ENCODE measurements around the gene FCRLB.
A peak's percentile ranks its signal among the peaks of the same experiment; 100 is the strongest.

FCRLB gene

DNA sequence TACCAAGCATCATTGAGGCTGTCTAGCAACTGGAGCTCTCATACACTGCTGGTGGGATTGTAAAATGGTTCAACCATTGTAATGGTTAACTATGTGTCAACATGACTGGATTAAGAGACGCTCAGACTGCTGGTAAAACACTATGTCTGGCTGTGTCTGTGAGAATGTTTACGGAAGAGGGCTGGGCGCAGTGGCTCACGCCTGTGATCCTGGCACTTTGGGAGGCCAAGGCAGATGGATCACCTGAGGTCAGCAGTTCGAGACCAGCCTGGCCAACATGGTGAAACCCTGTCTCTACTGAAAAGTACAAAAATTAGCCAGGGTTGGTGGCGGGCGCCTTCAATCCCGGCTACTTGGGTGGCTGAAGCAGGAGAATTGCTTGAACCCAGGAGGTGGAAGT, 19.1 kb upstream of the FCRLB start:
- H2AFZ ChIP-seq (ENCODE audit: low read length) = no peak overlapping the region

DNA sequence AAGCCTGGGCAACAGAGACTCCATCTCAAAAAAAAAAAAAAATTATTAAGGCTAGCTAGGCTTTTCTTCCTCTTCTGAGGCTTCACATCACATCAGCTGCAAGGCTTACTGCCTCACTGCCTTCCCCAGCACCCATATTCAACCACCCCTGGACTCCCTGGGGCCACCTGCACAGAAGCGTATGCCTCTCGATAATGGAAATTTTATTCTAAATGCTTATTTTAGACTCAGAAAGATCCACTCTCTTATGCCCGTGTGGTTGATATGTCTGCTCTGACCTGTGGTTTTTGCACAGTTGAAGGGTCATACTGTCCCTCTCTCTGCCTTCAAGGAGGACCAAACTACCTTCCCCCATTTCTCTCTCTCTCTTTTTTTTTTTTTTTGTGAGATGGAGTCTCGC, 15.8 kb upstream of the FCRLB start:
- TF ChIP-seq, protein P1, sequence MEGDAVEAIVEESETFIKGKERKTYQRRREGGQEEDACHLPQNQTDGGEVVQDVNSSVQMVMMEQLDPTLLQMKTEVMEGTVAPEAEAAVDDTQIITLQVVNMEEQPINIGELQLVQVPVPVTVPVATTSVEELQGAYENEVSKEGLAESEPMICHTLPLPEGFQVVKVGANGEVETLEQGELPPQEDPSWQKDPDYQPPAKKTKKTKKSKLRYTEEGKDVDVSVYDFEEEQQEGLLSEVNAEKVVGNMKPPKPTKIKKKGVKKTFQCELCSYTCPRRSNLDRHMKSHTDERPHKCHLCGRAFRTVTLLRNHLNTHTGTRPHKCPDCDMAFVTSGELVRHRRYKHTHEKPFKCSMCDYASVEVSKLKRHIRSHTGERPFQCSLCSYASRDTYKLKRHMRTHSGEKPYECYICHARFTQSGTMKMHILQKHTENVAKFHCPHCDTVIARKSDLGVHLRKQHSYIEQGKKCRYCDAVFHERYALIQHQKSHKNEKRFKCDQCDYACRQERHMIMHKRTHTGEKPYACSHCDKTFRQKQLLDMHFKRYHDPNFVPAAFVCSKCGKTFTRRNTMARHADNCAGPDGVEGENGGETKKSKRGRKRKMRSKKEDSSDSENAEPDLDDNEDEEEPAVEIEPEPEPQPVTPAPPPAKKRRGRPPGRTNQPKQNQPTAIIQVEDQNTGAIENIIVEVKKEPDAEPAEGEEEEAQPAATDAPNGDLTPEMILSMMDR (IDR thresholded peaks at IDR 0.05; ENCODE audit: low read length) = no peak
- no peak for TF ChIP-seq EZH2 (IDR thresholded peaks at IDR 0.05; ENCODE audit: borderline replicate concordance, low read length)
- Histone ChIP-seq H3K9me2 (ENCODE audit: low read depth, low read length) (no peaks in the 10 kb centered on the region), H3K4me3 (ENCODE audit: low read depth, low read length, poor library complexity, severe bottlenecking) (peak overlapping the region; percentile 83), H3K27ac (ENCODE audit: low read depth, low read length, poor library complexity, severe bottlenecking) (peak overlapping the region; percentile 99), H3K9me3 (ENCODE audit: low read length) (no peaks in the 10 kb centered on the region), H4K20me1 (ENCODE audit: insufficient read depth, low read length) (no peaks in the 10 kb centered on the region), H3K79me2 (ENCODE audit: insufficient read depth, low read length) (peaks cover 39% of the 10 kb centered on the region), H3K36me3 (ENCODE audit: insufficient read depth, low read length) (peaks cover 29% of the 10 kb centered on the region), H3K4me2 (ENCODE audit: low read length) (peak overlapping the region; percentile 93; the same call in 1 of the 2 replicates), H3K27me3 (ENCODE audit: insufficient read depth, low read length) (no peaks in the 10 kb centered on the region), H2AFZ (ENCODE audit: low read length) (no peak overlapping the region), H3K4me1 (ENCODE audit: insufficient read depth, low read length, severe bottlenecking) (peaks cover 45% of the 10 kb centered on the region), H3F3A (ENCODE audit: insufficient read depth, low read length) (peaks cover 3% of the 10 kb centered on the region; the same call in 1 of the 2 replicates), H3K9ac (ENCODE audit: low read length) (peak overlapping the region; percentile 91; the same call in 1 of the 2 replicates)

More for the DNA sequence above, 19.1 kb upstream of the FCRLB start:
- TF ChIP-seq, protein P1 (IDR thresholded peaks at IDR 0.05; ENCODE audit: low read length) = no peak
- no peak for TF ChIP-seq EZH2 (IDR thresholded peaks at IDR 0.05; ENCODE audit: borderline replicate concordance, low read length)
- no peaks in the 10 kb centered on the region for H4K20me1 ChIP-seq (ENCODE audit: insufficient read depth, low read length)
- no peaks in the 10 kb centered on the region for H3K27me3 ChIP-seq (ENCODE audit: insufficient read depth, low read length)
- H3K79me2 ChIP-seq (ENCODE audit: insufficient read depth, low read length) = peaks cover 6% of the 10 kb centered on the region
- no peak overlapping the region for H3K9ac ChIP-seq (ENCODE audit: low read length)
- H3K9me3 ChIP-seq (ENCODE audit: low read length) = no peaks in the 10 kb centered on the region
- H3K36me3 ChIP-seq (ENCODE audit: insufficient read depth, low read length) = no peaks in the 10 kb centered on the region
- H3K4me2 ChIP-seq (ENCODE audit: low read length) = no peak overlapping the region
- no peak overlapping the region for H3K27ac ChIP-seq (ENCODE audit: low read depth, low read length, poor library complexity, severe bottlenecking)
- peaks cover 3% of the 10 kb centered on the region; the same call in 1 of the 2 replicates for H3F3A ChIP-seq (ENCODE audit: insufficient read depth, low read length)
- no peak overlapping the region for H3K4me3 ChIP-seq (ENCODE audit: low read depth, low read length, poor library complexity, severe bottlenecking)
- no peaks in the 10 kb centered on the region for H3K9me2 ChIP-seq (ENCODE audit: low read depth, low read length)
- H3K4me1 ChIP-seq (ENCODE audit: insufficient read depth, low read length, severe bottlenecking) = peaks cover 29% of the 10 kb centered on the region

DNA sequence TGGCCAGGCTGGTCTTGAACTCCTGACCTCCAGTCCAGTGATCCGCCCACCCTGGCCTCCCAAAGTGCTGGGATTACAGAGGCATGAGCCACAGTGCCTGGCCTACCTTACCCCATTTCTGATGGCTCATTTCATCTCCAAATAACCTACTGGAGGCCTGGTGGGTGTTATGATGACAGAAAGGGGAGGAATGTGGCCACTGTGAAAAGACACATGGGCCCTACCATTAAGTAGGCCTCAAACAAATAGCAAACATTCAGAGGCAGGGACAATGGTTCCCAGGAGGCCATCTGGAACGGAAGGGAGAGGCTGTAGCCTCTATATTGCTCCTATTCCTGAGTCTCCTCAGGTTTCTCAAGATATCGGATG, 15.2 kb upstream of the FCRLB start:
- Histone ChIP-seq H3K9me3 (ENCODE audit: low read length) (no peaks in the 10 kb centered on the region), H4K20me1 (ENCODE audit: insufficient read depth, low read length) (no peaks in the 10 kb centered on the region), H3K4me2 (ENCODE audit: low read length) (peak overlapping the region; percentile 93), H3K79me2 (ENCODE audit: insufficient read depth, low read length) (peaks cover 41% of the 10 kb centered on the region), H3K4me3 (ENCODE audit: low read depth, low read length, poor library complexity, severe bottlenecking) (peak overlapping the region; percentile 83), H3F3A (ENCODE audit: insufficient read depth, low read length) (peaks cover 3% of the 10 kb centered on the region; the same call in 1 of the 2 replicates), H3K27ac (ENCODE audit: low read depth, low read length, poor library complexity, severe bottlenecking) (peak overlapping the region; percentile 99), H2AFZ (ENCODE audit: low read length) (no peak overlapping the region), H3K36me3 (ENCODE audit: insufficient read depth, low read length) (peaks cover 34% of the 10 kb centered on the region), H3K27me3 (ENCODE audit: insufficient read depth, low read length) (no peaks in the 10 kb centered on the region), H3K9ac (ENCODE audit: low read length) (peak overlapping the region; percentile 91), H3K9me2 (ENCODE audit: low read depth, low read length) (no peaks in the 10 kb centered on the region), H3K4me1 (ENCODE audit: insufficient read depth, low read length, severe bottlenecking) (peaks cover 50% of the 10 kb centered on the region)
- TF ChIP-seq, protein P1 (IDR thresholded peaks at IDR 0.05; ENCODE audit: low read length) = no peak
- TF ChIP-seq EZH2 (IDR thresholded peaks at IDR 0.05; ENCODE audit: borderline replicate concordance, low read length) = no peak
